AG04449 (cell line): ENCODE data around the gene FBXL20.

ENCODE experiments used
- CTCF ChIA-PET: fragments of 350-600 bp; formaldehyde crosslinking; extraction: SDS; loops from one replicate; lab custom pipeline; 2021; ENCODE audit warnings: antibody characterized with exemption; lab: Yijun Ruan, JAX
- POLR2A ChIA-PET: fragments of 400-600, 350-600 bp; formaldehyde crosslinking; extraction: SDS; loops from one replicate; lab custom pipeline; 2020; ENCODE audit warnings: antibody characterized with exemption, inconsistent platforms; lab: Yijun Ruan, JAX
- DNase-seq: peaks from one replicate; pipeline ENCODE4 v3.0.0-alpha.2; 2010; ENCODE audit warnings: low read depth, low spot score
- H3K4me3 ChIP-seq: 2 replicates; pipeline ENCODE4 v1.5.1; 2011; ENCODE audit warnings: low read depth, mild to moderate bottlenecking, control low read depth, low read length
- CTCF ChIP-seq: IDR thresholded peaks from one replicate; pipeline ENCODE4 v1.5.1; 2011; ENCODE audit warnings: mild to moderate bottlenecking, moderate library complexity, low read length, control low read depth, inconsistent platforms; ENCODE audit not compliant: insufficient read depth; ENCODE audit errors: missing control alignments

FBXL20 gene

GRCh38 chr17:39224778-39225307 lies 176.6 kb downstream of the FBXL20 start:
- H3K4me3 ChIP-seq, result no peak overlapping the region
- POLR2A ChIA-PET, result no interaction called here
- no peak for TF ChIP-seq CTCF

GRCh38 chr17:39223907-39224777 lies 177.3 kb downstream of the FBXL20 start:
- no peak for TF ChIP-seq CTCF
- DNase-seq, result no peak
- no peak overlapping the region for H3K4me3 ChIP-seq
- CTCF ChIA-PET, result interaction anchor here (1.1 to 2.9 kb wide), 4 partner anchors 7 to 20 kb away, joined by 3 to 29 read pairs (median 6); no protein-coding TSS in a partner anchor
- POLR2A ChIA-PET, result no interaction called here

More at GRCh38 chr17:39224778-39225307, 176.6 kb downstream of the FBXL20 start:
- no peak for DNase-seq
- CTCF ChIA-PET, result no interaction called here

- CTCF ChIA-PET, result interaction anchor here (0.9 to 2.9 kb wide), 6 partner anchors 8 to 21 kb away, joined by 3 to 29 read pairs (median 3); no protein-coding TSS in a partner anchor
- TF ChIP-seq CTCF, result no peak
- no peak overlapping the region for H3K4me3 ChIP-seq
- DNase-seq, result no peak
- POLR2A ChIA-PET, result no interaction called here
These were observed 178.3 kb downstream of the FBXL20 start for GRCh38 chr17:39222866-39223834.

GRCh38 chr17:39222151-39222550 lies 179.3 kb downstream of the FBXL20 start:
- H3K4me3 ChIP-seq, result no peak overlapping the region
- no peak for TF ChIP-seq CTCF
- CTCF ChIA-PET, result interaction anchor here (2.0 to 2.9 kb wide), 2 partner anchors 9 to 22 kb away, joined by 10 to 29 read pairs; no protein-coding TSS in a partner anchor
- POLR2A ChIA-PET, result no interaction called here
- DNase-seq, result no peak

GRCh38 chr17:39221572-39221971 lies 179.9 kb downstream of the FBXL20 start:
- no peak overlapping the region for H3K4me3 ChIP-seq
- ChIA-PET CTCF (interaction anchor here (0.6 to 2.9 kb wide), 3 partner anchors 10 to 23 kb away, joined by 3 to 29 read pairs (median 3); no protein-coding TSS in a partner anchor), POLR2A (interaction anchor here (1.0 kb wide), 1 partner anchor 22 kb away, joined by 6 read pairs; the partner anchor contains the start of gene RPL19)
- DNase-seq, result no peak
- no peak for TF ChIP-seq CTCF
